ENCODE results near the gene KRTAP10-1.

The KRTAP10-1 gene

DNA sequence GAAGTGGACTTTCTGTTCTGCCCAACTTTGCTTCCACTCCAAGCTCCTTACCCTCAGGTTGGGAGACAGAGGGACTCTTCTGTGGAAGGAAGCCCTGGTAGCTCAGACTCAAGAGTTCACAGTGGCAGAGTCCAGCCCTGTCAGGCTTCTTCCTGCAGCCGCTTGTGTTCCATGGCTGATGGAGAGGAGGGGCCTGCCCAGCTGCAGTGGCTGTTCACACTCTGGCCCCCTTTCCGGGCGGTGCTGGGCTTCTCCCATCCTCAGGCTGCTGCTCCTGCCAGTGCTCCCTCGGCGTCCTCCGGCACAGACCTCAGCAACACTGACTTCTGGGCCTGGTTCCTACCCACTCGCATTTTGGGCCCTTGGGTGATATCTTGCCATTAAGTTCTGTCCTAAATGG lies 4.0 kb downstream of the KRTAP10-1 start:
- H3K4me3 ChIP-seq (ENCODE audit: control insufficient read depth, low read depth, low read length), result no peak overlapping the region
- no peak for DNase-seq (ENCODE audit: low read depth)
- TF ChIP-seq, protein P1, sequence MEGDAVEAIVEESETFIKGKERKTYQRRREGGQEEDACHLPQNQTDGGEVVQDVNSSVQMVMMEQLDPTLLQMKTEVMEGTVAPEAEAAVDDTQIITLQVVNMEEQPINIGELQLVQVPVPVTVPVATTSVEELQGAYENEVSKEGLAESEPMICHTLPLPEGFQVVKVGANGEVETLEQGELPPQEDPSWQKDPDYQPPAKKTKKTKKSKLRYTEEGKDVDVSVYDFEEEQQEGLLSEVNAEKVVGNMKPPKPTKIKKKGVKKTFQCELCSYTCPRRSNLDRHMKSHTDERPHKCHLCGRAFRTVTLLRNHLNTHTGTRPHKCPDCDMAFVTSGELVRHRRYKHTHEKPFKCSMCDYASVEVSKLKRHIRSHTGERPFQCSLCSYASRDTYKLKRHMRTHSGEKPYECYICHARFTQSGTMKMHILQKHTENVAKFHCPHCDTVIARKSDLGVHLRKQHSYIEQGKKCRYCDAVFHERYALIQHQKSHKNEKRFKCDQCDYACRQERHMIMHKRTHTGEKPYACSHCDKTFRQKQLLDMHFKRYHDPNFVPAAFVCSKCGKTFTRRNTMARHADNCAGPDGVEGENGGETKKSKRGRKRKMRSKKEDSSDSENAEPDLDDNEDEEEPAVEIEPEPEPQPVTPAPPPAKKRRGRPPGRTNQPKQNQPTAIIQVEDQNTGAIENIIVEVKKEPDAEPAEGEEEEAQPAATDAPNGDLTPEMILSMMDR (IDR thresholded peaks at IDR 0.05; ENCODE audit: control insufficient read depth, insufficient read depth, low read depth, low read length, missing control alignments), result no peak

DNA sequence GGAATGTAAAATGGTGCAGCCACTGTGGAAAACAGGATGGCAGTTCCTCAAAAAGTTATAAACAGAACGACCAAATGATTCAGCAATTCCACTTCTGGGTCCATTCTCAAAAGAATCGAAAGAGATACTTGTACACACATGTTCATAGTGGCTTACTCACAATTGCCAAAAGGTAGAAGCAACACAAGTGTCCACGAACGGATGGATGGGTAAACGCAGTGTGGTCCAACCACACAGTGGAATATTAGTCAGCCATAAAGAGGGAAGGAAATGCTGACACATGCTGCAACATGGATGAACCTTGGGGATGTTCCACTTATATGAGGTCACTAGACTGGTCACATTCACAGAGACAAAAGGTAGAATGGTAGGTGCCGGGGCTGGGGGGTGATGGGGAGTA lies 5.3 kb downstream of the KRTAP10-1 start:
- no peak overlapping the region for H3K4me3 ChIP-seq (ENCODE audit: control insufficient read depth, low read depth, low read length)
- TF ChIP-seq, protein P1 (IDR thresholded peaks at IDR 0.05; ENCODE audit: control insufficient read depth, insufficient read depth, low read depth, low read length, missing control alignments), result no peak
- no peak for DNase-seq (ENCODE audit: low read depth)

DNA sequence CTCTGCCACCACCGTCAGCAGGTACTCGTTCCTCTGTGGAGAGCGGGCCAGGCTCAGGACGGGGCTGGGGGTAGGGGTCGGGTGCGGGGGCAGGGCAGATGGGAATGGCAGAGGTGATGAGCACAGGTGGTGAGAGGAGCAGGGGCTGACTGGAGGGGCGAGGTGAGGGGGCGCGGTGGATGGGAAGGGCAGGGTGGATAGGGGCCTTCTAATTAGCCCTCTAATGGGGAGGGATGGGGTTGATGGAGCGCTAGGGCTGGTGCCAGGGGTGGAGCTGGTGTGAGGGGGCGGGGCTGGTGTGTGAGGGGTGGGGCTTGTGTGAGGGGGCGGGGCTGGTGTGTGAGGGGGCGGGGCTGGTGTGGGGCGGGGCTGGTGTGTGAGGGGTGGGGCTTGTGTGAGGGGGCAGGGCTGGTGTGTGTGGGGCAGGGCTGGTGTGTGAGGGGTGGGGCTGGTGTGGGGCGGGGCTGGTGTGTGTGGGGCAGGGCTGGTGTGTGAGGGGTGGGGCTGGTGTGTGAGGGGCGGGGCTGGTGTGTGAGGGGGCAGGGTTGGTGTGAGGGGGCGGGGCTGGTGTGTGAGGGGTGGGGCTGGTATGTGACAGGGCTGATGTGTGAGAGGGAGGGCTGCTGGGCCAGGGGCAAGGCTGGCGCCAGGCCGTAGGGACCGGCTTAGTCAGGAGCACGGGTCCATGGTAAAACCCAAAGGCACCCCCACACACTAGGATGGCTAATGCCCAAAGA lies 5.9 kb downstream of the KRTAP10-1 start:
- TF ChIP-seq, protein P1 (IDR thresholded peaks at IDR 0.05; ENCODE audit: control insufficient read depth, insufficient read depth, low read depth, low read length, missing control alignments), result no peak
- DNase-seq (ENCODE audit: low read depth), result no peak
- no peak overlapping the region for H3K4me3 ChIP-seq (ENCODE audit: control insufficient read depth, low read depth, low read length)

DNA sequence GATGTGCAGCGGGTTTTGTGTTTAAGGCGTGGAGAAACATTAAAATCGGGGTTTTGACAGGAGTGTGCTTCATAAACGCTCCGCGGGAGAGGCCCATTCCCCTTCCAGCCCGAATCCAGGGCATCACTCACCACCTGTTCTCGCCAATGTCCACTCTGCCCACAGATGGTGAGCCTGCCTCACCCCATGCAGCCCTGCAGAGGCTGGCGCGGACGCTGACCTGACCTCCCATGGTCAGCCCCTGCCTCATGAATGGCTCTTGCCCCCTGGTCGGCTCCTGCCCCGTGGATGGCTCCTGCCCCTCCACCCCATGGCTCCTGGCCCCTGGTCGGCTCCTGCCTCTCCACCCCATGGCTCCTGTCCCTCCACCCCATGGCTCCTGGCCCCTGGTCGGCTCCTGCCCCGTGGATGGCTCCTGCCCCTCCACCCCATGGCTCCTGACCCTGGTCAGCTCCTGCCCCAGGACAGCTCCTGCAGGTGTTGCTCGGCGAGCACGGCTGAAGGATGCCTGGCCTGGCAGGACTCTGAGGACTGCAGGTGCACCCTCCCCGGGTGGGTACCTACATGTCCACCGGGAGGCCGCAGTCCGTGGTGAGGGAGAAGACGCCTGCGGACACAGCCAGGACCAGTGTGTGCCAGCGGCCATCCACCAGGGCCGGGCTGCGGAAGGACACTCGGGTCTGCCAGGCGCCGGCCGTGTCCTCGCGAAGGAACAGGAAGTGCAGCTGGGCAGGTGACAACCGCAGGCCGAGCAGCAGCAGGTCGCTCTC lies 6.7 kb downstream of the KRTAP10-1 start:
- TF ChIP-seq, protein P1 (IDR thresholded peaks at IDR 0.05; ENCODE audit: control insufficient read depth, insufficient read depth, low read depth, low read length, missing control alignments), result no peak
- DNase-seq (ENCODE audit: low read depth), result no peak
- no peak overlapping the region for H3K4me3 ChIP-seq (ENCODE audit: control insufficient read depth, low read depth, low read length)

DNA sequence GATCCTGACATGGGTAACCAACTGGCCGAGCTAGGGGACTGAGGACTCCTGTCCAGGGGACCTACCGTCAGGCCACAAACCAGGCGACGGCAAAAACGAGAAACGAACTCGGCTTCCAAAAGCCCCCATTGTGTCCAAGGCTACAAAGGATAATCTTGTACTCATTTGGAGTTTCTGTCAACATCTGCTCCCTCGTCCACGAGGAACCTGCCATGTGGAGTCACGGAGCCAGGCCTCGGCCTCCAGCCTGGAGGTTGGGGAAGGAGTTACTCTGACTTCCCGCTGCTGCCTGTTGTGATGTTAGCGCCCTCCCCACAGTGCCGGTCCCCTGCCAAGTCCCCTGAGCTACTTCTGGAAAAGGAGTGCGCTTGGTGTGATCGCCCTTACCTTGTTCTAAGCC lies 7.3 kb downstream of the KRTAP10-1 start:
- TF ChIP-seq, protein P1 (IDR thresholded peaks at IDR 0.05; ENCODE audit: control insufficient read depth, insufficient read depth, low read depth, low read length, missing control alignments), result no peak
- no peak for DNase-seq (ENCODE audit: low read depth)
- no peak overlapping the region for H3K4me3 ChIP-seq (ENCODE audit: control insufficient read depth, low read depth, low read length)

DNA sequence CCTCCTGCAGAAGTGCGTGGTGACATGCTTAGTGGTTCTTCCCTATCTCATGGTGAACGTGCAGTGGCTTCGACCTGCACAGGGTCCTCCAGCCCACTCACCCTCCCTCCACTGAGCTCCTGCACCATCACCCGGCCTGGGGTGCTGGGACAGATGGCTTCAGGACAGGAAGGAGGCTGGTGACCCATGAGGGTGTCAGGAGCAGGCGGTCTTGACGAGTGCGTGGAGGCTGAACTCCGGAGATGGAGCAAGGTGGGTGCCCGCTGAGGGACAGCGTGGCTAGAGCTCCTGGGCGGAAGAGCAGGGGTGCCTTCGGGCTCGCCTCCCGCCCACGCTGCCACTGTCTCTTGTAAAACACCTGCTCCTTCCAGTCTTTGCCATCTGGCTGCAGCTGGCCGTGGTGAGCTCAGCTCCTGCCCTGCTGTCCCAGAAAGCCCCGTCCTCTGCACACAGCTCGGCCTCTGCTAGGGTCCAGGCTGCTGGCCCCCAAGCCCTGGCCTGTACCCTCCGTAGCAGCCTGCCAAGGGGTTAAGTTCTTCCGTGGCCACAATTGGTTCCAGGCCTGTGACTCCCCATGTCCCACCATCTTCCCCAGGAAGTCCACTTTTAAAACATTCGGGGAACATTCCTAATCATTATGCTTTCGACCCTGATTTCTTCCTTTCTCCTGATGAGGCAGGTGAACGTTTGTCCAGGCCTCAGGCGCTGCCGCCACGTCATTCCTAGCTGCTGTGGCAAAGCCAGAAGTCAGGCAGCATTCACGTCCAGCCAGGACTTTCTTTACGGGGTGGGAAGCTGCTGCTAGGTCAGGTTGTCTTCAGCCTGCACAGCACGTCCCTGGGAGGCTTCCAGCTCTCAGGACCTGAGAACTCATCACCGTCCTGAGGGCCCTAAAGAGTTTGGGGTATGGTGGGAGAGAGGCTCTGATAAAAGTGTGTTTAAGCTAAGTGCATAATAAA lies 8.1 kb downstream of the KRTAP10-1 start:
- no peak for DNase-seq (ENCODE audit: low read depth)

More for the DNA sequence above, 8.1 kb downstream of the KRTAP10-1 start:
- TF ChIP-seq, protein P1 (IDR thresholded peaks at IDR 0.05; ENCODE audit: control insufficient read depth, insufficient read depth, low read depth, low read length, missing control alignments), result no peak
- H3K4me3 ChIP-seq (ENCODE audit: control insufficient read depth, low read depth, low read length), result no peak overlapping the region

All from AG09309 (cell line).